HG03159 (cell line): ENCODE results near the gene HDGFL3.
"Not testable (repeated sequence)": the region's sequence is repeated elsewhere in the genome, so short reads cannot be mapped to it uniquely, and the experiment has no call there.

Experiments
- ATAC-seq: cut with Tn5 transposase; IDR thresholded peaks from one replicate; pipeline ENCODE4 v1.9.1; 2021; ENCODE audit warnings: mild to moderate bottlenecking, moderate library complexity; ENCODE audit not compliant: unreplicated experiment

Gene HDGFL3

GRCh38 chr15:83198476-83198875 is 9.1 kb downstream of the HDGFL3 start:
- ATAC-seq = no peak

- no peak for ATAC-seq
Observed at GRCh38 chr15:83194528-83194927, 13.1 kb downstream of the HDGFL3 start.

GRCh38 chr15:83193721-83194120 is 13.9 kb downstream of the HDGFL3 start:
- ATAC-seq = no peak

GRCh38 chr15:83192742-83193141 is 14.9 kb downstream of the HDGFL3 start:
- ATAC-seq = no peak

- ATAC-seq = no peak
Observed at GRCh38 chr15:83190450-83190849, 17.2 kb downstream of the HDGFL3 start.

GRCh38 chr15:83185561-83185960 is 22.1 kb downstream of the HDGFL3 start:
- ATAC-seq = no peak

GRCh38 chr15:83178869-83179325 is 28.7 kb downstream of the HDGFL3 start:
- no peak for ATAC-seq

- no peak for ATAC-seq
Observed at GRCh38 chr15:83178390-83178789, 29.2 kb downstream of the HDGFL3 start.

- no peak for ATAC-seq
Observed at GRCh38 chr15:83174891-83175290, 32.7 kb downstream of the HDGFL3 start.

GRCh38 chr15:83170474-83171165 is 37.0 kb downstream of the HDGFL3 start:
- ATAC-seq = no peak

- ATAC-seq = not testable (repeated sequence)
Observed at GRCh38 chr15:83169576-83169975, 38.0 kb downstream of the HDGFL3 start.

GRCh38 chr15:83166830-83167229 is 40.8 kb downstream of the HDGFL3 start:
- no peak for ATAC-seq

GRCh38 chr15:83166218-83166617 is 41.4 kb downstream of the HDGFL3 start:
- ATAC-seq = no peak

- no peak for ATAC-seq
Observed at GRCh38 chr15:83164771-83165404, 42.7 kb downstream of the HDGFL3 start.

- ATAC-seq = no peak
Observed at GRCh38 chr15:83164111-83164770, 43.4 kb downstream of the HDGFL3 start.

GRCh38 chr15:83163032-83163431 is 44.6 kb downstream of the HDGFL3 start:
- ATAC-seq = no peak

GRCh38 chr15:83160741-83161140 is 46.9 kb downstream of the HDGFL3 start:
- ATAC-seq = no peak

- no peak for ATAC-seq
Observed at GRCh38 chr15:83158393-83158792, 49.2 kb downstream of the HDGFL3 start.

- no peak for ATAC-seq
Observed at GRCh38 chr15:83155942-83156341, 51.7 kb downstream of the HDGFL3 start.

GRCh38 chr15:83153288-83153687 is 54.3 kb downstream of the HDGFL3 start:
- ATAC-seq = no peak

- no peak for ATAC-seq
Observed at GRCh38 chr15:83144771-83145170, 62.9 kb downstream of the HDGFL3 start.

GRCh38 chr15:83142151-83142550 is 65.5 kb downstream of the HDGFL3 start:
- ATAC-seq = not testable (repeated sequence)
